Mesendoderm (in vitro differentiated cells): ENCODE results near the gene INSR. TPM values are rescaled to one million over a fixed set of nuclear protein-coding genes. Genes with fewer than 3 reads are reported as not detected.
A peak's percentile ranks its signal among the peaks of the same experiment; 100 is the strongest.

Source experiments
- DNase-seq: peaks from one replicate; pipeline ENCODE4 v3.0.0; 2013
- H2AK5ac ChIP-seq: 2 replicates; pipeline ENCODE4 v1.6.1; 2013; ENCODE audit warnings: low read length, inconsistent platforms
- H2BK120ac ChIP-seq: 2 replicates; pipeline ENCODE4 v1.6.1; 2013; ENCODE audit warnings: low read depth, mild to moderate bottlenecking, low read length, moderate library complexity, mixed read lengths
- H2BK15ac ChIP-seq: replicated peaks from 2 replicates; pipeline ENCODE4 v1.6.1; 2013; ENCODE audit warnings: low read depth, mild to moderate bottlenecking, moderate library complexity
- H2BK5ac ChIP-seq: 2 replicates; pipeline ENCODE4 v1.6.1; 2013; ENCODE audit warnings: low read length, inconsistent platforms
- H3K18ac ChIP-seq: 2 replicates; pipeline ENCODE4 v1.6.1; 2013; ENCODE audit warnings: mild to moderate bottlenecking, low read length, mixed read lengths
- H3K23ac ChIP-seq: one replicate; pipeline ENCODE4 v1.6.1; 2013; ENCODE audit warnings: low read length
- H3K27ac ChIP-seq: 2 replicates; pipeline ENCODE4 v1.5.1; 2013; ENCODE audit warnings: low read depth, mild to moderate bottlenecking, inconsistent platforms, low read length, moderate library complexity
- H3K27me3 ChIP-seq: 2 replicates; pipeline ENCODE4 v1.6.1; 2013; ENCODE audit warnings: low read length, control low read depth, mild to moderate bottlenecking, inconsistent platforms; ENCODE audit not compliant: insufficient read depth, poor library complexity
- H3K36me3 ChIP-seq: 2 replicates; pipeline ENCODE4 v1.6.1; 2013; ENCODE audit warnings: low read length, inconsistent platforms; ENCODE audit not compliant: control insufficient read depth, insufficient read depth
- H3K4ac ChIP-seq: one replicate; pipeline ENCODE4 v1.6.1; 2013; ENCODE audit warnings: low read depth, mild to moderate bottlenecking, low read length, moderate library complexity
- H3K4me1 ChIP-seq: 2 replicates; pipeline ENCODE4 v1.6.1; 2013; ENCODE audit warnings: low read depth, low read length, inconsistent platforms; ENCODE audit not compliant: control insufficient read depth
- H3K4me2 ChIP-seq: 2 replicates; pipeline ENCODE4 v1.6.1; 2013; ENCODE audit warnings: low read length
- H3K4me3 ChIP-seq: 2 replicates; pipeline ENCODE4 v1.5.1; 2013; ENCODE audit warnings: mild to moderate bottlenecking, low read length
- H3K56ac ChIP-seq: one replicate; pipeline ENCODE4 v1.6.1; 2013; ENCODE audit warnings: low read length
- H3K79me1 ChIP-seq: 2 replicates; pipeline ENCODE4 v1.6.1; 2013; ENCODE audit warnings: low read length, inconsistent platforms
- H3K79me2 ChIP-seq: 2 replicates; pipeline ENCODE4 v1.6.1; 2013; ENCODE audit warnings: mild to moderate bottlenecking, low read length; ENCODE audit not compliant: control insufficient read depth, insufficient read depth
- H3K9ac ChIP-seq: 2 replicates; pipeline ENCODE4 v1.6.1; 2013; ENCODE audit warnings: low read length, inconsistent platforms
- H4K5ac ChIP-seq: one replicate; pipeline ENCODE4 v1.6.1; 2013; ENCODE audit warnings: low read length
- H4K8ac ChIP-seq: one replicate; pipeline ENCODE4 v1.6.1; 2013; ENCODE audit warnings: low read depth, mild to moderate bottlenecking, control low read depth, low read length, moderate library complexity
- WGBS: extraction: QIAGEN DNeasy Blood & Tissue Kit; methylation state at CpG from one replicate; pipeline ENCODE4 v1.1.7; 2013; ENCODE audit warnings: low lambda C conversion rate, missing lambda C conversion rate; ENCODE audit not compliant: insufficient coverage; ENCODE audit errors: extremely low coverage; 5-methylcytosine and 5-hydroxymethylcytosine counted together
- polyA plus RNA-seq, 2 experiments: library from polyadenylated mRNA; stranded (reverse); fragments of 200-250 nt; gene quantifications; one replicate each; pipeline ENCODE4 v1.2.3, GENCODE V29; 2013

Gene INSR
- 4.3 TPM for polyA plus RNA-seq (2013, experiment 1 of 2)
- 4.2 TPM for polyA plus RNA-seq (2013, experiment 2 of 2)

GRCh38 chr19:7293762-7294557 is at the start of gene INSR:
INSR (minus strand) TSS chr19:7294414; CDS start chr19:7293891, 523 bp downstream.
- Histone ChIP-seq H3K79me2 (no peaks in the 10 kb centered on the region), H3K9ac (peak within 1 kb of the TSS; percentile 67), H3K27me3 (no peaks in the 10 kb centered on the region), H4K5ac (no peak within 1 kb of the TSS), H3K27ac (no peak within 1 kb of the TSS), H3K4ac (no peak within 1 kb of the TSS), H2BK120ac (no peak within 1 kb of the TSS), H2BK5ac (no peak within 1 kb of the TSS), H3K4me1 (no peaks in the 10 kb centered on the region), H3K18ac (peak within 1 kb of the TSS; percentile 82), H3K79me1 (peaks cover 1% of the 10 kb centered on the region), H3K4me3 (peak within 1 kb of the TSS; percentile 51), H3K4me2 (peak within 1 kb of the TSS; percentile 66), H4K8ac (no peak within 1 kb of the TSS), H2AK5ac (no peak within 1 kb of the TSS), H3K23ac (no peak within 1 kb of the TSS), H3K56ac (peak within 1 kb of the TSS; percentile 79), H2BK15ac (no peak within 1 kb of the TSS), H3K36me3 (no peaks in the 10 kb centered on the region)
- WGBS = no CpG with 5 or more reads among the region's 108 CpGs
- DNase-seq = peak; percentile 90

GRCh38 chr19:7342143-7342542 is 47.9 kb upstream of the INSR start:
- Histone ChIP-seq H3K79me2 (no peaks in the 10 kb centered on the region), H2BK15ac (no peak overlapping the region), H3K79me1 (no peaks in the 10 kb centered on the region), H3K27me3 (no peaks in the 10 kb centered on the region), H3K23ac (no peak overlapping the region), H4K8ac (no peak overlapping the region), H4K5ac (no peak overlapping the region), H3K4ac (no peak overlapping the region), H3K18ac (no peak overlapping the region), H3K9ac (no peak overlapping the region), H3K36me3 (no peaks in the 10 kb centered on the region), H3K27ac (no peak overlapping the region), H2BK5ac (no peak overlapping the region), H3K4me1 (no peaks in the 10 kb centered on the region), H2AK5ac (no peak overlapping the region), H3K4me3 (no peak overlapping the region), H2BK120ac (no peak overlapping the region), H3K56ac (no peak overlapping the region), H3K4me2 (no peak overlapping the region)
- DNase-seq = no peak
- WGBS = no CpG with 5 or more reads among the region's 5 CpGs

- no CpG with 5 or more reads among the region's 22 CpGs for WGBS
- Histone ChIP-seq H3K36me3 (no peaks in the 10 kb centered on the region), H3K4me2 (no peak overlapping the region), H2BK5ac (no peak overlapping the region), H2AK5ac (no peak overlapping the region), H3K4me3 (no peak overlapping the region), H2BK120ac (no peak overlapping the region), H3K79me2 (no peaks in the 10 kb centered on the region), H2BK15ac (no peak overlapping the region), H3K56ac (no peak overlapping the region), H3K18ac (no peak overlapping the region), H4K5ac (no peak overlapping the region), H3K4ac (no peak overlapping the region), H3K27me3 (no peaks in the 10 kb centered on the region), H3K27ac (no peak overlapping the region), H3K9ac (no peak overlapping the region), H3K4me1 (no peaks in the 10 kb centered on the region), H3K79me1 (no peaks in the 10 kb centered on the region), H4K8ac (no peak overlapping the region), H3K23ac (no peak overlapping the region)
- peak; percentile 88 for DNase-seq
Measured at GRCh38 chr19:7340959-7341837, 47.0 kb upstream of the INSR start.

- H3K9ac ChIP-seq = no peak overlapping the region
- no peaks in the 10 kb centered on the region for H3K79me2 ChIP-seq
- no CpG with 5 or more reads among the region's 12 CpGs for WGBS
- H3K4ac ChIP-seq = no peak overlapping the region
- H4K8ac ChIP-seq = no peak overlapping the region
- H3K4me3 ChIP-seq = no peak overlapping the region
- H3K79me1 ChIP-seq = no peaks in the 10 kb centered on the region
- no peak overlapping the region for H3K23ac ChIP-seq
- no peak overlapping the region for H2BK15ac ChIP-seq
- no peaks in the 10 kb centered on the region for H3K4me1 ChIP-seq
- H3K56ac ChIP-seq = no peak overlapping the region
- H2BK5ac ChIP-seq = no peak overlapping the region
- H2AK5ac ChIP-seq = no peak overlapping the region
- H3K36me3 ChIP-seq = no peaks in the 10 kb centered on the region
- no peak overlapping the region for H3K4me2 ChIP-seq
- no peak overlapping the region for H4K5ac ChIP-seq
- H3K27ac ChIP-seq = no peak overlapping the region
- H3K27me3 ChIP-seq = no peaks in the 10 kb centered on the region
- DNase-seq = no peak
- no peak overlapping the region for H2BK120ac ChIP-seq
- H3K18ac ChIP-seq = no peak overlapping the region
Measured at GRCh38 chr19:7337380-7338194, 43.4 kb upstream of the INSR start.

GRCh38 chr19:7336321-7336973 is 42.2 kb upstream of the INSR start:
- Histone ChIP-seq H3K18ac (no peak overlapping the region), H2BK120ac (no peak overlapping the region), H2AK5ac (no peak overlapping the region), H3K23ac (no peak overlapping the region), H3K9ac (no peak overlapping the region), H3K79me1 (no peaks in the 10 kb centered on the region), H3K4me3 (no peak overlapping the region), H3K56ac (no peak overlapping the region), H3K4me2 (no peak overlapping the region), H3K27ac (no peak overlapping the region), H3K79me2 (no peaks in the 10 kb centered on the region), H4K5ac (no peak overlapping the region), H3K4ac (no peak overlapping the region), H4K8ac (no peak overlapping the region), H2BK15ac (no peak overlapping the region), H3K4me1 (no peaks in the 10 kb centered on the region), H3K36me3 (no peaks in the 10 kb centered on the region), H3K27me3 (no peaks in the 10 kb centered on the region), H2BK5ac (no peak overlapping the region)
- no peak for DNase-seq
- no CpG with 5 or more reads among the region's 9 CpGs for WGBS
